ENCODE data around the gene ZNF653.
A peak's percentile ranks its signal among the peaks of the same experiment; 100 is the strongest.

ZNF653 gene

GRCh38 chr19:11534948-11535347 is 29.3 kb upstream of the ZNF653 start:
- no peak for DNase-seq (ENCODE audit: low read depth in 1 of 2, low spot score in 1 of 2)
- TF ChIP-seq REST (IDR thresholded peaks at IDR 0.05; ENCODE audit: insufficient replicate concordance, low read depth) (no peak), SPI1 (IDR thresholded peaks at IDR 0.05; ENCODE audit: borderline replicate concordance, low read depth) (no peak), CTCF (IDR thresholded peaks at IDR 0.05; ENCODE audit: insufficient read depth, low read length) (no peak), POLR2AphosphoS5 (IDR thresholded peaks at IDR 0.05; ENCODE audit: low read depth) (no peak), GABPA (IDR thresholded peaks at IDR 0.05; ENCODE audit: low read depth) (no peak)
- H3K27ac ChIP-seq (replicated peaks), result no peak overlapping the region
- H3K4me3 ChIP-seq (replicated peaks; ENCODE audit: insufficient read depth, low read length), result no peak overlapping the region
- peaks cover 7% of the 10 kb centered on the region for H3K27me3 ChIP-seq (ENCODE audit: insufficient read depth, poor library complexity, severe bottlenecking)

GRCh38 chr19:11534538-11534937 is 28.9 kb upstream of the ZNF653 start:
- Histone ChIP-seq H3K4me3 (replicated peaks; ENCODE audit: insufficient read depth, low read length) (no peak overlapping the region), H3K27ac (replicated peaks) (no peak overlapping the region), H3K27me3 (ENCODE audit: insufficient read depth, poor library complexity, severe bottlenecking) (peaks cover 5% of the 10 kb centered on the region)
- DNase-seq (ENCODE audit: low read depth in 1 of 2, low spot score in 1 of 2), result no peak
- no peak for TF ChIP-seq CTCF (IDR thresholded peaks at IDR 0.05; ENCODE audit: insufficient read depth, low read length)
- peak; percentile 87 for TF ChIP-seq SPI1 (IDR thresholded peaks at IDR 0.05; ENCODE audit: borderline replicate concordance, low read depth)

- no peak overlapping the region for H3K4me3 ChIP-seq (replicated peaks; ENCODE audit: insufficient read depth, low read length)
- H3K27ac ChIP-seq (replicated peaks), result no peak overlapping the region
- DNase-seq (ENCODE audit: low read depth in 1 of 2, low spot score in 1 of 2), result peak; percentile 61 to 73
- TF ChIP-seq CTCF (IDR thresholded peaks at IDR 0.05; ENCODE audit: insufficient read depth, low read length), result no peak
- TF ChIP-seq REST (IDR thresholded peaks at IDR 0.05; ENCODE audit: insufficient replicate concordance, low read depth), result no peak
- TF ChIP-seq SPI1 (IDR thresholded peaks at IDR 0.05; ENCODE audit: borderline replicate concordance, low read depth), result no peak
- no peak for TF ChIP-seq POLR2AphosphoS5 (IDR thresholded peaks at IDR 0.05; ENCODE audit: low read depth)
- TF ChIP-seq GABPA (IDR thresholded peaks at IDR 0.05; ENCODE audit: low read depth), result no peak
- H3K27me3 ChIP-seq (ENCODE audit: insufficient read depth, poor library complexity, severe bottlenecking), result no peaks in the 10 kb centered on the region
Observed at GRCh38 chr19:11530432-11530831, 24.8 kb upstream of the ZNF653 start.
